Loucy (cell line): ENCODE data around the gene MXRA8.

ENCODE experiments used
- H2AFZ ChIP-seq: fragments of 200-600 bp; sonication (generic); 2 replicates; pipeline ENCODE4 v1.6.0; 2016; ENCODE audit warnings: antibody characterized with exemption, mild to moderate bottlenecking, low read length, moderate library complexity
- H3F3A ChIP-seq: fragments of 200-600 bp; 2 replicates; pipeline ENCODE4 v1.6.0; 2016; ENCODE audit warnings: antibody characterized with exemption, low read depth, mild to moderate bottlenecking
- H3K27me3 ChIP-seq: fragments of 200-600 bp; sonication (generic); 2 replicates; pipeline ENCODE4 v1.6.1; 2014; ENCODE audit warnings: low read length, mild to moderate bottlenecking; ENCODE audit not compliant: insufficient read depth, poor library complexity, severe bottlenecking
- H3K36me3 ChIP-seq: fragments of 200-600 bp; sonication (generic); 2 replicates; pipeline ENCODE4 v1.6.1; 2016; ENCODE audit warnings: low read length; ENCODE audit not compliant: insufficient read depth
- H3K4me1 ChIP-seq: fragments of 200-600 bp; sonication (generic); 2 replicates; pipeline ENCODE4 v1.5.1; 2014; ENCODE audit warnings: low read length, mild to moderate bottlenecking; ENCODE audit not compliant: insufficient read depth, poor library complexity, severe bottlenecking
- H3K4me2 ChIP-seq: fragments of 200-600 bp; sonication (generic); 2 replicates; pipeline ENCODE4 v1.6.0; 2014; ENCODE audit warnings: antibody characterized with exemption, low read length, low read depth, mild to moderate bottlenecking; ENCODE audit not compliant: poor library complexity, severe bottlenecking
- H3K4me3 ChIP-seq: fragments of 200-600 bp; sonication (generic); 2 replicates; pipeline ENCODE4 v1.5.1; 2014; ENCODE audit warnings: low read length, mild to moderate bottlenecking, mixed read lengths; ENCODE audit not compliant: poor library complexity, severe bottlenecking
- H3K79me2 ChIP-seq: fragments of 200-600 bp; sonication (generic); 2 replicates; pipeline ENCODE4 v1.6.1; 2014; ENCODE audit warnings: low read length; ENCODE audit not compliant: insufficient read depth
- H3K9ac ChIP-seq: fragments of 200-600 bp; sonication (generic); 2 replicates; pipeline ENCODE4 v1.6.0; 2014; ENCODE audit warnings: mild to moderate bottlenecking, low read depth, low read length, moderate library complexity; ENCODE audit not compliant: poor library complexity, severe bottlenecking
- H3K9me2 ChIP-seq: fragments of 200-600 bp; sonication (generic); replicated peaks from 2 replicates; pipeline ENCODE4 v1.6.1; 2016; ENCODE audit warnings: low read depth, low read length, mixed read lengths
- H3K9me3 ChIP-seq: fragments of 200-600 bp; sonication (generic); 2 replicates; pipeline ENCODE4 v1.6.1; 2014; ENCODE audit warnings: mild to moderate bottlenecking, antibody characterized with exemption, low read length, low read depth; ENCODE audit not compliant: insufficient read depth
- H4K20me1 ChIP-seq: fragments of 200-600 bp; sonication (generic); 2 replicates; pipeline ENCODE4 v1.6.0; 2014; ENCODE audit warnings: antibody characterized with exemption, low read length, mild to moderate bottlenecking; ENCODE audit not compliant: insufficient read depth, poor library complexity, severe bottlenecking
- EZH2phosphoT487 ChIP-seq: fragments of 200-600 bp; IDR thresholded peaks from 2 replicates; pipeline ENCODE4 v1.6.1; 2018; ENCODE audit warnings: antibody characterized with exemption, mild to moderate bottlenecking, moderate library complexity, borderline replicate concordance
- TF ChIP-seq, protein P1 (sequence below): fragments of 200-600 bp; sonication (generic); conservative IDR thresholded peaks from 2 replicates; pipeline ENCODE4 v1.5.1; 2014; ENCODE audit warnings: mild to moderate bottlenecking, antibody characterized with exemption, low read length

MXRA8 gene

DNA sequence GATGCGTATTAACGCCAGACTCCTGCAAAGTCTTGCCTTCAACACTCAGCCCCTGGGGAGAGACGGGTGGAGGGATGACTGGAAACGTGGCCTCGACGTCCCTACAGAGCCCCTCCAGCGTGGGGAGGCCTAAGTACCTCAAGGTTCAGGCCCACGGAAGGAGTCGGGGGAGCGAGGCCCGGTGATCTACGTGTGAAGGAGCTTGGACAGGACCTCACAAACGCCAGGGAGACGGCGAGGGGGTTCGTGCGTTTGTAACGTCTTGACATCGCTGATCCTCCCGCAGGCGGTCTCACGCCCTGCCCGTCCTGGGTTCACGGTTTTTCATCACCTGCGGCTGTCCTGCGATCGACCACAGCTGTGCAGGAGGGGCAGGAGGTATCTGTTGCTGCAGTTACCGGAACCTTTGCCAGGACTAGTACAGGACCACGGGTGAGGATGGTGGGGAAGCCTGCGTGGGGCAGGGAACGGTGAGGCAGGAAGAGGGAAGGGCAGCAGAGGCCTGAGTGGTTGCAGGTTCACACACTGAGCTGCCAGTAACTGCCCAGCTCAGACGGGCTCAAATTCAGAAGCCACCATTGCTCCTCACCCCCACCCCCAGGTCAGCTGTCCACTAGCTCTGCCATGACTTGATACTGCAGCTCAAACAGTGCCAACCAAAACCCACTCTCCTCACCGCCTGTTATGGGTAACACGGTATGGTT lies 41.7 kb upstream of the MXRA8 start:
- Histone ChIP-seq H3F3A (no peaks in the 10 kb centered on the region), H3K9me2 (no peaks in the 10 kb centered on the region), H2AFZ (peak overlapping the region; percentile 75), H3K4me3 (peak overlapping the region; percentile 87), H3K27me3 (peaks cover 6% of the 10 kb centered on the region), H3K79me2 (peaks cover 85% of the 10 kb centered on the region), H3K9ac (peak overlapping the region; percentile 95), H4K20me1 (peaks cover 41% of the 10 kb centered on the region), H3K4me1 (peaks cover 38% of the 10 kb centered on the region), H3K4me2 (peak overlapping the region; percentile 97), H3K9me3 (no peaks in the 10 kb centered on the region), H3K36me3 (peaks cover 43% of the 10 kb centered on the region; the same call in 1 of the 2 replicates)
- TF ChIP-seq, protein P1, sequence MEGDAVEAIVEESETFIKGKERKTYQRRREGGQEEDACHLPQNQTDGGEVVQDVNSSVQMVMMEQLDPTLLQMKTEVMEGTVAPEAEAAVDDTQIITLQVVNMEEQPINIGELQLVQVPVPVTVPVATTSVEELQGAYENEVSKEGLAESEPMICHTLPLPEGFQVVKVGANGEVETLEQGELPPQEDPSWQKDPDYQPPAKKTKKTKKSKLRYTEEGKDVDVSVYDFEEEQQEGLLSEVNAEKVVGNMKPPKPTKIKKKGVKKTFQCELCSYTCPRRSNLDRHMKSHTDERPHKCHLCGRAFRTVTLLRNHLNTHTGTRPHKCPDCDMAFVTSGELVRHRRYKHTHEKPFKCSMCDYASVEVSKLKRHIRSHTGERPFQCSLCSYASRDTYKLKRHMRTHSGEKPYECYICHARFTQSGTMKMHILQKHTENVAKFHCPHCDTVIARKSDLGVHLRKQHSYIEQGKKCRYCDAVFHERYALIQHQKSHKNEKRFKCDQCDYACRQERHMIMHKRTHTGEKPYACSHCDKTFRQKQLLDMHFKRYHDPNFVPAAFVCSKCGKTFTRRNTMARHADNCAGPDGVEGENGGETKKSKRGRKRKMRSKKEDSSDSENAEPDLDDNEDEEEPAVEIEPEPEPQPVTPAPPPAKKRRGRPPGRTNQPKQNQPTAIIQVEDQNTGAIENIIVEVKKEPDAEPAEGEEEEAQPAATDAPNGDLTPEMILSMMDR = no peak
- TF ChIP-seq EZH2phosphoT487 = no peak

DNA sequence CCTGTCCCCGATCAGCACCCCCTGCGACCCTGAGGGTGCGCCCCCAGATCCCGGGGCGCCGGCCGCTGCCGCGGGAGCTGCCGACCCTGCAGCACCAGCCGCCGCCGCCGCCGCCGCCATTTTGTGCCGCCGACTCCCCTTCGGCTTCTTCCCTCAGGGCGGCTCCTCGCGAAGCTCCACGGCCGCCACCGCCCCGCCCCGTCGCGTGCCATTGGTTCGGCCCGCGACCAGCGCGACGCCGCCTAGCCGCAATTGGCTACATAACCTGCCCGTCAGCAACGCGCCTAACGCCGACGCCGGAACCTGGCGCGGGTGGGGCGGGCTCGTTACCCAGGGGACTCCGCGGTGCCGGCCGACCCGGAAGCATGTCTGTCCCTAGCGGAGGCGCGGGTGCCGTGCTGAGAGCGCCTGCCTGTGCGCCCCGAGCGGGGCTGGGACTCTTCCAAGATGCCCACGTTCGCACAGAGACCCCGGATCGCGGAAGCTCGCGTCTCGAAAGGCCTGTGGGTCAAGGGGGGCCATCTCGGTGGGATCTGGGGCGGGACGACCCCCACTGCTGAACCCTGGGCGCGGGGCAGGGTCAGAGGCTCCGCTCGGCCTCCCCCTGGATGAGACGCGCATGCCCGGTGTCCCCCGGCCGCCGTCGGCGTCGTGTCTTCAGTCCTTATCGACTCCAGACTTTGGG lies 41.0 kb upstream of the MXRA8 start, which contains the start of gene CCNL2:
Gene CCNL2, minus strand, starts transcription at position 149 of the 685 bp plus-strand sequence. Its CDS starts 29 bp downstream, at position 120.
- no peaks in the 10 kb centered on the region for H3K9me2 ChIP-seq
- peaks cover 6% of the 10 kb centered on the region for H3K27me3 ChIP-seq
- H2AFZ ChIP-seq = peak within 1 kb of the TSS; percentile 88
- H3K9me3 ChIP-seq = no peaks in the 10 kb centered on the region
- H4K20me1 ChIP-seq = peaks cover 41% of the 10 kb centered on the region
- peak within 1 kb of the TSS; percentile 87 for H3K4me3 ChIP-seq
- peaks cover 42% of the 10 kb centered on the region; the same call in 1 of the 2 replicates for H3K36me3 ChIP-seq
- peak within 1 kb of the TSS; percentile 98 for H3K4me2 ChIP-seq
- H3K79me2 ChIP-seq = peaks cover 79% of the 10 kb centered on the region
- H3K9ac ChIP-seq = peak within 1 kb of the TSS; percentile 95
- no peak for TF ChIP-seq EZH2phosphoT487
- TF ChIP-seq, protein P1 = peak; percentile 45
- no peaks in the 10 kb centered on the region for H3F3A ChIP-seq
- peaks cover 37% of the 10 kb centered on the region for H3K4me1 ChIP-seq

DNA sequence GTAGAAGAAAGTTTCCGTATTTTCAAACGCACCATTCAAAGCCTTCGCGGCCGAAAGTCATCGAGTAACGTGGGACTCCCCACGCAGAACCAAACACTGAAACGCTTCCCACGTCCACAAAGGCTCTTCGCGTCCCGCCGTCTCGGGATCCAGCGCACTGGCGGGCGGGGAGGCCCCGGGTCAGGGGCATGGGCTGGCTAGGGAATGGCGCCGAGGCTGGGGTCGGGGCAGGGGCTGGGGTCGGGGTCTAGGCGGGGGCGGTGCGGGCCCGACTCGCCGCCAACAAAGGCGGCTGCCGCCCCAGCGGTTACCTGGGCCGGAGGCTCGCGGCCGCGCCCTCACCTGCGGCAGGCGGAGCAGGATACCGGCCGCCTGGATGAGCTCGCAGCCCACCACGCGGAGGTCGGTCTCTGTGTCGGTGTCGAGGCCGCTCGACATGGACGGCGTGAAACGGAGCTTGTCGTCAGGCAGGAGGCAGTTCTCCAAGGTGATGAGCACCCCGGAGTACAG lies 40.4 kb upstream of the MXRA8 start:
- Histone ChIP-seq H3K9ac (peak overlapping the region; percentile 92), H3K27me3 (peaks cover 6% of the 10 kb centered on the region), H3K9me3 (no peaks in the 10 kb centered on the region), H3K36me3 (peaks cover 46% of the 10 kb centered on the region; the same call in 1 of the 2 replicates), H3K4me2 (peak overlapping the region; percentile 98), H3K4me1 (peaks cover 37% of the 10 kb centered on the region), H3K4me3 (peak overlapping the region; percentile 87), H3F3A (no peaks in the 10 kb centered on the region), H2AFZ (peak overlapping the region; percentile 88), H3K9me2 (no peaks in the 10 kb centered on the region), H4K20me1 (peaks cover 44% of the 10 kb centered on the region), H3K79me2 (peaks cover 82% of the 10 kb centered on the region)
- TF ChIP-seq EZH2phosphoT487 = no peak
- TF ChIP-seq, protein P1 = no peak
